ENCODE data around the gene SEC14L3.

The SEC14L3 gene

DNA sequence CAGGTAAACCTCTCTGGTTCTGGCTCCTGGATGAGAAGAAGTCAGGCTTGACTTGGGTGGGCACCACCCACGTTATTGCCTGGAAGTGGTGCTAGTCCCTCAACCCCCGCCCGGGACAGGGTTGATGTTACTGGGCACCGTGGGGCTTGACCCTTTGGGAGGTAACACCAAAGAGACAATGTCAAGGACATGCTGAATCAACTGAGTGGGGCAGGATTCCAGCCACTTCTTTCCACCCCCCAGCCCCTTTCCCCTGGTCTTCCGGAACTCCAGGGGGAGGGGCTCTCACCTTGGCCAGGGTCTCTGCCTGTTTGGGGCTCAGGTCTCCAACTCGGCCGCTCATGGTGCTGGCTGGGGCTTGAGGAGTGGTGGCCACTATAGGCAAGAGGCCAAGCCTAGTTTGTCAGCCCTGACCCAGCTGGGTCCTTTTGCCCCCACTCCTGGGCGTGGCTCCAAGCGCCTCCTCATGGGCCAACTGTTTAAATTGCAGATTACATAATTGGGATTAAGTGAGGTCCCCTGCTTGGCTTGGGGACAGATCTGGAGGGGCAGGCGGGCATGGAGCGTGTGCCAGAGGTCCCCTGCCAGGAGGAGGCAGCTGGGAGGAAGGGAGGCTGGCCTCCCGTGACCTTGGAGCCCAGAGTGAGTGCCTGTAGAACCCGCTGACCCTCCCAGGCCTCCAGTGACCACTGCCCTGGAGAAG, at the start of gene SEC14L3:
TSS of gene SEC14L3 (minus strand) at position 402 of the 703 bp plus-strand sequence. CDS start at position 343, 59 bp downstream.
- DNase-seq = no peak

DNA sequence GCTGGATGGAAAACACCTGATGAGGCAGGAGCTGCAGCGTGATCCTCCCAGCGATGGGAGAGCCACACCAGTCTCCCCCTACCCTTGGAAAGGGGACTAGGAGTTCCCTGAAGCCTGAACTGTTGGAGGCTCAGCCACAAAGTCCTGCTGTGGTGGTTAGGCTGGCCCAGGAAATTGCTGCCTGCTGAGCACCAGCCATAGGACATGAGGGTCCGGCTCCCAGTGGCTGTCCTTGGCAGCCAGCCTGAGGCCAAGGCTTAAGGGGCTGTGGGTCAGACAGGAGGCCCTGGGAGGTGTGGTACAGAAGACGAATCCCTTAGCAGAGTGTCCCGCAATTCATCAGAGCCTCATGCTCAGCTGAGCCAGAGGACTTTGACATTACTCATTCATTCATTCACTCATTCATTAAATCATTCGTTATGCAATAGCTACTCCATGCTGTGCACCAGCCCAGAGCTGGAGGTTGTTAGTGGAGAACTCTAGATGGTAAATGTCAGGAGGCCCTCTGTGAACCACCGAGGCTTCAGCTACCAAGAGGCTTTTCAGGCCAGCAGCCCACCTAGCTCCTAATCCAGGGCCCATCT, 48.1 kb upstream of the SEC14L3 start:
- no peak for DNase-seq

DNA sequence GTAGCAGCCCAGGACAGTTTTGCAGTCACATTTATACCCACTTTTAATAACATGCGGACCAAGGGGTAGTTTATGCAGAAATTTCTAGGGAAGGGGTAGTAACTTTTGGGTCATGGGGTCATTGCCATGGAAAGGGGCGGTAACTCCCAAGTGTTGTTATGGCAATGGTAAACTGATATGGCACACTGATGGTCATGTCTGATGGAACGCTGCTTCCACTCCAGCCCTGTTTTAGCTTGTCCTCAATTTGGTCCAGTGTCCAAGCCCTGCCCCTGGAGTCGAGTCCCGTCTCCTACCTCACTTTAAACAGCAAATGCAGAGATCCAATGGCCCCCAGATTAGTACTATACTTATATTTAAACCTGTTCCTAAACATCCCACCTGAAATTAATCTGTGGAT, 44.9 kb upstream of the SEC14L3 start:
- DNase-seq = no peak

DNA sequence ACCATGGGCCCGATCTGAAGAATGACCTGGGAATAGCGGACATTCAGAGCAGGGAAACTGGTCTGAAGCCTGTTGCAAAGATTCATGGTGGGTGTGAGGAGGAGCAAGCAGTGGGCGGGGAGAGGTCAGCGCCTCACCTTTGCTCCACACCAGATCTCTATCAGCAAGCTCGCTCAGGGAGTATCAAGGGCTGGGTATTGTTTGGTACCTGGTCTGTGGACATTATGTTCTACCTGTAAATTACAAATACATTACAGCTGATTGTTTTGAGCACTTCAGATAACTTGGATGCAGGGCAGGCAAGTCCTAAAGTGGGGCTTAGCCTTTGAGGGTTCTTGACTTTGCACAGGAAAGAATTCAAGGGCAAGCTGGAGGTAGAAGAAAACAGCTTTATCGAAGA, 44.5 kb upstream of the SEC14L3 start:
- no peak for DNase-seq

DNA sequence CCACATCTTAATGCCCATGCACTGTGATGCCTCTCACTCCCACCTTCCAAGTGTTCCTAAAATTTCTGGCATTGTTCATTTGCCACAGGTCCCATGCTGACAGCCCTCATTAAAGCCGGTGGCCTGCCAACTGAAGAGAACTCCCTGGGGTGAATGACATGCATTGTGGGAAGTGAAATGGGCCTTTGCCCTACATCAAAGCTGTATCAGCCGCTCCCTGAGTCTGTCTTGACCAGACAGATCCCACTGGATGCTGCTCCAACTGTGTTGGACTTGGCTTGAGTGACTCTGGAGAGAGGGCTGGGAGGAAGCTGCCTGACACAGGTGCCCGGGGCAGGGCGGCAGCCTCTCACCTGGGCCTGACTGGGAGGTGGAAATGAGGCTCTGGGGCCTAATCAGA, 42.4 kb upstream of the SEC14L3 start:
- no peak for DNase-seq

DNA sequence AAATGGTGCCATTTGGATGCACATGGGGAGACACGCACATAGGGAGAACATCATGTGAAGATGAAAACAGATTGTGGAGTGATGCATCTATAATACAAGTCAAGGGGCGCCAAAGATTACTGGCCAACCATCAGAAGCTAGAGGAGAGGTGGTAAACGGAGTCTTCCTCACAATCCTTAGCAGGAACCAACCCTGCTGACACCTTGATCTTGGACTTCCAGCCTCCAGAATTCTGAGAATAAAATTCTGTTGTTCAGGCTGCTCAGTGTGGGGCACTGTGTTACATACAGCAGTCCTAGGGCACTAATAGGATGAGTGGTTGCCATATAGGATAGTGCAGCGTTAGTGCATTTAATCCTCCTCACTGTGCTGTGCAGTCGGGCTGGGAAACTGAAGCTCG, 41.6 kb upstream of the SEC14L3 start:
- DNase-seq = no peak

DNA sequence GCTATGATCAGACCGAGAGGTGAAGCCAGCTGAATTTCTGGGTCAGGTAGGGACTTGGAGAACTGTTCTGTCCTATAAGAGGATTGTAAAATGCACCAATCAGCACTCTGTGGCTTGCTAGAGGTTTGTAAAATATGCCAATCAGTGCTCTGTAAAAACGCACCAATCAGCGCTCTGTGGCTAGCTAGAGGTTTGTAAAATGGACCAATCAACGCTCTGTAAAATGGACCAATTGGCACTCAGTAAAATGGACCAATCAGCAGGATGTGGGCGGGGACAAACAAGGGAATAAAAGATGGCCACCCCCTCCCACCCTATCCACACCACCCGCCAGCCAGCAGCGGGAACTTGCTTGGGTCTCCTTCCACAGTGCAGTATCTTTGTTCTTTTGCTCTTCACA, 40.1 kb upstream of the SEC14L3 start:
- DNase-seq = no peak

DNA sequence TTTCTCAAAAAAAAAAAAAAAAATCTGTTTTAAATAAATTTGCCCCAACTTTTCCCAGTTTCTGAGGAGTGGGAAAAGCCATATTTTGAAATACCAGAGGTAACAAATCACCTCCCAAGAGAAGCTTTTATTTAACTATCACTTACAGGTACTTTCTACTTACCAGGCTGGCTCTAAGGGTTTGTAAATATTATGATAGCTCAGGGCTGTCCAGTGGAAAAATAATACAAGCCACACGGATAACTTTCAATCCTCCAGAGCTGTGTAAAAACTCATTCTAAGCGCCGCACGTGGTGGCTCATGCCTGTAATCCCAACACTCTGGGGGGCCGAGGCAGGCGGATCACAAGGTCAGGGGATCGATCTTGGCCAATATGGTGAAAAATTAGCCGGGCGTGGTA, 39.3 kb upstream of the SEC14L3 start:
- DNase-seq = no peak

DNA sequence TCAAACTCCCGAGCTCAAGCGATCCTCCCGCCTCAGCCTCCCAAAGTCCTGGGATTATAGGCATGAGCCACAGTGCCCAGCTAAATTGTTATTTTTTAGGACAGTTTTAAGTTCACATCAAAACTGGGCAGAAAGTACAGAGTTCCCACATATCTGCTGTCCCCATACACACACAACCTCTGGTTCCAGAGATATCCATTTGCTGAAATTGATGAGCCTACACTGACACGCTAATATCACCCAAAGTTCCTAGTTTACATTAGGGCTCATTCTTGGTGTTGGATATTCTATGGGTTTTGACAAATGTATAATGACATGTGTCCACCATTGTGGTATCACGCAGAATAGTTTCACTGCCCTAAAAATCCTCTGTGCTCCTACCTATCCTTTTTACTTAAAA, 36.4 kb upstream of the SEC14L3 start:
- no peak for DNase-seq

DNA sequence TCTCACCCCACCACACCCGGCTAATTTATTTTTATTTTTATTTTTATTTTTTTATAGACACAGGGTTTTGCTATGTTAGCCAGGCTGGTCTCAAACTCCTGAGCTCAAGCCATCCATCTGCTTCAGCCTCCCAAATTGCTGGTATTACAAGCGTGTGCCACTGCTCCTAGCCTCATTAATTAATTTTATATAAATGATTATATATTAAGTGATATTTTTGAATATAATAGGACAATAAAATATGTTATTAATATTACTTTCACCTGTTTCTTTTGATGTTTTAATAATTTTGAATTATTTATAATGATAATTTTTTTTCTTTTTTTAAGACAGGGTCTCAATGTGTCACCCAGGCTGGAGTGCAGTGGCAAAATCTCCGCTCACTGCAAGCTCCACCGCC, 35.9 kb upstream of the SEC14L3 start:
- no peak for DNase-seq

DNA sequence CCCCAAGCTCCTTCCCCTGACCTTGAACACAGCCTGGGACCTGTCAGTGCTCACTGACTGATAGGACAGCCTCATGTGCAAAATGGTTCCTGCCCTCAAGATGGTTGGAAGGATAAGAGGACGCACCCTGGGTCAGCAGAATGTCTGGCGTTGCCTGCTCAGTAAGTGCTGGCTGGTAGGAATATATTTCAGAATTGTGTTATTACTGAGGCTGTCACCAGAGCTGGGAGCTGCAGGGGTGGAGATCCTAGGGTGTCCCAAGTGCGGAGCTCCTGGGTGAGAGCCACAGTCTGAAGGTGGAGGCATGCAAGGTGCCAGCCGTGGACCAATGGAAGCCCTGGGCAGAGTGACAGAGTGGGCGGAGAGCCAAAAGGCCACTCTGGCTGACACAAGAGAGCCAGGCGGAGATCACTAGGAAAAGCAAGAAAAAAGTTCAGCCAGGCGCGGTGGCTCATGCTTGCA, 34.7 kb upstream of the SEC14L3 start:
- DNase-seq = no peak

DNA sequence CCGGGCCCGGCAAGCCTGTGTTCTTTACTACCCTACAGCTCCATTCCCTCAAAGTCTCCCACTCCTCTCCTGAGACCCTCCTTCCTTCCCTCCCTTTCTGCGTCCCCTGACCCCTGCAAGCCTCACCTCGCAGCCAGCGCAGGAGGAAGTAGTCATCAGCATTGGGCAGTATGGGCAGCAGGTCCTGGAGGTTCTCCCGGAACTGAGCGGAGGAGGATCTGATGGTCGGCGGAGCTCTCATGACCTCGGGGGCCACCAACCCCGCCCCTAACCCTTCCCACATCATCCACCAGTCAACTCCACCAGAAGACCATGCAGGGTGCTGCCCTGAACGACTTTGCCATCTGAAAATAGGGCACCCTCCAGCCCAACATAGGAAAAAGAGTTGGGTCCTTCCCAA, 31.7 kb upstream of the SEC14L3 start:
- no peak for DNase-seq

DNA sequence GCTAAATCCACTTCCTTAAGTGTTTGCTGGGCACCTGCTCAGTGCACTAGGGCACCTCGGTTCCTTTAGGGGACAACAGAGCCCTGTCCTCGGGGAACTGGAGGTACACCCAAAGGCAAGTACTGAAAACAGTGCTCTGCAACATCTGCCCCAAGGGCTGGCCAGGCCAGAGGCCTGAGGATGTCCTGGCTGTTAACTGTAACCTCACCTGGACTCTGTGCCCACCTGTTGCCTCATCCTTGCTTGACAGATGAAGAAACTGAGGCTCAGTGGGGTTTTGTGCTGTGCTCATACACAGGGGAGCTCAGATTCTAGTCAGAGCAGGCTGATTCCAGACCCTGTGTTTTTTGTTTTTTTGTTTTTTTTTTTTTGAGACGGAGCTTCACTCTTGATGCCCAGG, 31.1 kb upstream of the SEC14L3 start:
- no peak for DNase-seq

DNA sequence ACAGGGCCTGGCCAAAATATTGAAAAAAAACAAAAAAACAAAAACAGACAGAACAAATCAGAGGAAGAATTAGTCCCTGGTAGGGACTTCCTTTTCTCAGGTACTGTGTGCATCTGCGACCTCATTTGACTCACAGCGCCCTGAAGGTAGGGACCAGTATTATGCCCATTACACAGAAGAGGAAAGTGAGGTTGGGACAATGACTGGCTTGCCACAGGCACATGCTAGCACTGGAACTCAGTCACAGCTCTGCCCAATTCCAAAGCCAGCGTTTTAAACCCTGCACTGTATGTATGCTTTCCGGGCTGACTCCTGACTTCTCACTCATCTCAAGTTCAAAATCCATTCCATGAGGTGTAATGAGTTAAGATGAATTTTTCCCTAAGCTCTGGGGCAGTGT, 30.3 kb upstream of the SEC14L3 start:
- DNase-seq = no peak

DNA sequence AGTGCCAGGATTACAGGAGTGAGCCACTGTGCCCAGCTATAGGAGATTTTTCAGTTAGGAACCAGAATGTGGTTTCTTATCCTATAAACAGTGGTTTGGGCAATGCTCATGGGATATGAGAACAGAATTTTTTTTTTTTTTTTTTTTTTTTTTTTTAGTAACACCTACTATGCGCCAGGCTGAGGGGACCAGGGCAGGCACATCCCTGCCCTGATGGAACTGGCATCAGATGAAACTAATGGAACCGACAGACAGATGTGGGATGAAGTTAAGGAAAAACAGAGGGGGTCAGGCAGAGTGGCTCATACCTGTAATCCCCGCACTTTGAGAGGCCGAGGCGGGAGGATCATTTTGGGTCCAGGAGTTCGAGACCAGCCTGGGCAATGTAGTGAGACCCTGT, 28.8 kb upstream of the SEC14L3 start:
- no peak for DNase-seq

DNA sequence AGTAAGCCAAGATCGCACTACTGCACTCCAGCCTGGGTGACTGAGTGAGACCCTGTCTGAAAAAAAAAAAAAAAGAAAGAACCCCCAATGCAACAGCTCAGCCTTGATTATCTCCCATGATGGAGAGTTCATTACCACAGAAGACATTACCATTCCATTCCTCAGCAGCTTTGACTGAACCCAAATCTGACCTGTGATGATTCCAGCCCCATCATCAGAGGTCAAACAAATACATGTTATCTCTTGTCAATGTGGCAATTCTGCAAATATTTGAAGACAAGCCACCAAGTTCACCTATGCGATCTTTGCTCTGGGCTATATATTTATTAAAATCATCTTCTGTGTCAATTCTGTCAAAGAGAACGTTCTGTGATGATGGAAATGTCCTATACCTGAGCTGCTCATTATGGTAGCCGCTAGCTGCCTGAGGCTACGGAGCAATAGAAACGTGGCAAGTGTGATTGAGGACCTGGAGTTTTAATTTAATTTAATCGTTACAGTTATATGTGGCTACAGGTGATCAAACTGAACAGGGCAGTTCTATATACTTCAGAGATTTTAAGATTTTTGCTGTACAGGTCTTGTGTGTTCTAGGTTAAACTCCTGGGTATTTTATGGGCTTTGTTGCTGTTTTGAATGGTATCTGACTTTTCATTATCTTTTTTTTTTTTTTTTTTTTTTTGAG, 25.8 kb upstream of the SEC14L3 start:
- no peak for DNase-seq

DNA sequence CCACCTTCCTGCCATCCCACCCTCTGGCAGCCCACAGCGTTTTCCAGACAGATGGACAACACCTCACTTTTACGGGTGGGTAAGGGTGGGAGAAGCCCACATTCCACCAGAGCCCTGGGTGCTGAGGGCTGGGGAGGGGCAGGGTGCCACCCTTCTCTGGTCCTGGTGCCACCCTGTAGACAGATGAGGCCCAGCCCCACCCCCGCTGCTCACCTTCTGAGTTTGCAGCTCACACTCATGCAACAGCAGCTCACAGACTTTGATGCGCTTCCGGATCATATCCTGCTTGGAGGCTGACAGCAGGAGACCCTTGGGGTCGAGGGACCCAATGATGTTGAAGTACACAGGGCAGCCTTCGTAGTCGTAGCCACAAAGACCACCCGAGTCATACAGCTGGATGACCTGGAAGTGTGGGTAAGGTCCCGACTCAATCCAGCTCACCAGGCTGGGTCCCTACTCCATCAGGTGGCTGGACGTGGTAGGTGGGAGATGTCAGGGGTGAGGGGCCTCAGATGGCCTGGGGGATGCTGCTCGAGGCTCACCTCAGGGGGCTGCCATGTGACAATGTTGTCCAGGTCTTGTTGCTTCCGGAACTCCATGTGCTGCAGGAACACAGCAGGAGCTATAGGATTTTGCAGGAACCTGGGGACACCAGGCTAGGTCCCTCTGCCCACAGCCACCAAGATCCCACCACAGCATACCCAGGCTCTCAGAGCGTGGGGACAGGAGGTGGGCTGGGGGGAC, 23.4 kb upstream of the SEC14L3 start:
- DNase-seq = no peak

DNA sequence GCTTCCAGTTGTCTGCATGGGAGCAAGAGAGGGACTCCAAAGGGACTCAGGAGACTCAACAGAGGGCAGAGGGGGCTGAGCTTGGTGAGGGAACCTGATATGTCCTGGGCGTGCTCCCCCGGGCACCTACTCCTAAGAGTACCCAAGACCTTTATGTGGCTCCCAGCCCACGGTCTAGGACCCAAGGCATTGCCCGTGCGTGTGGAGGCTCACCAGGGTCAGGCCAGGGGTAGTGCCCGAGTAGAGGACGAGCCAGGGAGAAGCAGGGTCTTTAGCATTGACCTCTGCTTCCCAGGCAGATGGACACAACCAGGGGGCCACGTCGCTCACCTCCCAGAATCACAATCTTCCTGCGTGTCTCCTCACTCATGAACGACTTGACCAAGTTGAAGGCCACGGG, 20.3 kb upstream of the SEC14L3 start:
- DNase-seq = no peak

DNA sequence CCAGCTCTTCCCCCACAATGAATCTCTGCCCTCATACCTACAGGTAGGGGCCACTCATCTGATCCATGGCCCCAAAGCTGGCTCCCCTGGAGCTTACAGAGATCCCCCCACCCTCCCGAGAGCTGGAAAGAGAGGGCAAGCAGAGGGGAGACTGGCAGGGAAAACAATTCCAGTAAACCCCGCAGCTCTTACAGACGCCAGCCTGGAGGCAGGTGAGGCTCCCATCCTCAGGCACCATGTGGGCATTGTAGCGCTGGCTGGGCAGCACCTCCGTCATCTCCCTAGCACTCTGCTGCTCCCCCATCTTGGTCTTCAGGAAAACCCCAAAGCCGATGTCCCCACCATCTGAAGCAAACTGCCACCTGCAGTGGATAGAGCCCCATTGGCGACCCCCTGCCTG, 19.6 kb upstream of the SEC14L3 start:
- no peak for DNase-seq

DNA sequence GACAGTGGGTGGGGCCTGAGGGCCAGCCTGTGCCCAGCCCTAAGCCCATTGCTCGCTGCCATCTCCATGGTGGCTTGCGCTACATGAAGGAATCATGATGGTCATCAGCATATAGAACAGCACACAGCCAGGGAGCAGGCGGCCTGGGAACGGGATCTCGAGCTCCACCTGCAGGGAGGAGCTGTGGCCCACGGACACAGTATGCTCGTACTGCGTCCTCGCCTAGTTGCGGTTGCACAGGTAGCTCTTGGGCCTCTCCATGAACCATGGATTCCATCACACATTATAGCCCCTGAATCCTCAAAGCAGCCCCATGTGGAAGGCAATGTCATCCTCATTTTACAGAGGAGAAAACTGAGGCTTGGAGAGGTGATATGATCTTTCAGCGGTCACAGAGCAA, 18.6 kb upstream of the SEC14L3 start:
- no peak for DNase-seq

DNA sequence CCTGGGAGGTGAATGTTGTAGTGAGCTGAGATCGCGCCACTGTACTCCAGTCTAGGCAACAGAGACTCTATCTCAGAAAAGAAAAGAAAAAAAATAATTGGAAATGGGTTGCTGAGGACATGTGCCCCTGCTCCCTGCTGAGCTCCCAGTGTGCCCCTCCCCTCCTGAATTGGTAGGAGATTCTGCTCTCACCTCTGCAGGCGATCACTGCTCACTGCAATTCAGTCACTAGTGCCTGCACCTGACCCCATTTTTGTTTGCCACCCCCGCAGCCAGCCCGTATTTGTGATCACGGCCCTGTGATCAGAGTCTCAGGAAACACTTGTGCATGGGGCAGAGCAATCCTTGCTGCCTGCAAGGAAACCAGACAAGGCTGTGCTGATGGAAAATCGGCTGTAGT, 16.3 kb upstream of the SEC14L3 start:
- no peak for DNase-seq

DNA sequence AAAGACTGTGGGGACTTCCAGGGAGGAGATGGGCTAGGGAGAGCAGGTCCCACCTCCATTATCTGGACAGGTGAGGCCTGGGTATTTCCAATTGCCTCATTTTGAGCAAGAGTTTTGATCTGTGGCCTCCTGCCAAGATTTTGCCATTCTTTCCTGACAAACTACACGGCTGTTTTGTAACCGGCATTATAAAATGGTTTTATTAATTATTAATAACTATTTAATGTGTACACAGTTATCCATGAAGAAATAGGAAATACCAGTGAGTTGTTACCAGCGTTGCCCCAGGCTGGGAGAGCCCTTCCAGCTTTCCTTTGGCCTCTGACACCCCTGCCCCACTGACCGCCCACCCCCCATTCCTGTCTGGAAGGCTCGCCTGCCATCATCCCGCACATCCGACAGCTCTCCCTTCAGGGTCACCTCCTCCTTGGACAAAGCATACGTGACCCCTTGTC, 14.9 kb upstream of the SEC14L3 start:
- no peak for DNase-seq

DNA sequence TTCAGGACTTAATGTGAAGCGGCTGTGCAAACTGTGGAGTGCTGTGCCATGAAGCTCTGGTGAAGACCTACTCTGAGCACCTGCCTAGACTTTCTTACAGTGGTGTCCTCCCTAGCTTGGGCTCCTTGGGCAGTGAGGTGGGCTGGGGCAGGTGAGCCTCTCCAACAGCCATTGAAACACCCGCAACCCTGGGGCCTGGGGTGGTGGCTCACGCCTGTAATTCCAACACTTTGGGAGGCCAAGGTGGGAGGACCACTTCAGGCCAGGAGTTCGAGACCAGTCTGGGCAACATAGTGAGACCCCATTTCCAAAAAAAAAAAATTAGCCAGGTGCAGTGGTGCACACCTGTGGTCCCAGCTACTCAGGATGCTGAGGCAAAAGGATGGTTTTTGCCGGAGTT, 14.3 kb upstream of the SEC14L3 start:
- DNase-seq = no peak
